ENCODE measurements around the gene MTHFD1L.

MTHFD1L gene

DNA sequence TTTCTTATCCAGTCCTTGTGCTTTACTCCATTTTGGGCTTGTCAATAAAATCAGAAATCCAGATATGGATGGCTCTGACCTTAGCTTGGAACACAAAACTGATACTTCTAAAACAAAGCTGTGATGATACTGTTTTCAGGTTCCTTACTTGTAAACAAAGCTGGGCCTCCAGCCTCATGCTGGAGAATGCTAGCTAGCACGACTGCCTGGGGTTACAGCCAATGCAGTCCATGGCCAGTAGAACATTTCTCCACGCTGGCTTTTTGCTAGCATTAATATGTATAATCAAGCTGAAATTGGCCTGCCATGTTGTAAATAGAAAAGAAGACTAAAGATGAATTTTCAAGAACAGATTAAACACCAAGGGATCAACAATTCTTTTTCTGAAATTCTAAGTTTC, 63.9 kb downstream of the MTHFD1L start:
- in situ Hi-C loops (cut with HindIII; ENCODE audit: low sequenced_read_pairs): no loop called here
- H3K4me3 ChIP-seq (ENCODE audit: low read depth, low read length): no peak overlapping the region
- TF ChIP-seq, protein P1, sequence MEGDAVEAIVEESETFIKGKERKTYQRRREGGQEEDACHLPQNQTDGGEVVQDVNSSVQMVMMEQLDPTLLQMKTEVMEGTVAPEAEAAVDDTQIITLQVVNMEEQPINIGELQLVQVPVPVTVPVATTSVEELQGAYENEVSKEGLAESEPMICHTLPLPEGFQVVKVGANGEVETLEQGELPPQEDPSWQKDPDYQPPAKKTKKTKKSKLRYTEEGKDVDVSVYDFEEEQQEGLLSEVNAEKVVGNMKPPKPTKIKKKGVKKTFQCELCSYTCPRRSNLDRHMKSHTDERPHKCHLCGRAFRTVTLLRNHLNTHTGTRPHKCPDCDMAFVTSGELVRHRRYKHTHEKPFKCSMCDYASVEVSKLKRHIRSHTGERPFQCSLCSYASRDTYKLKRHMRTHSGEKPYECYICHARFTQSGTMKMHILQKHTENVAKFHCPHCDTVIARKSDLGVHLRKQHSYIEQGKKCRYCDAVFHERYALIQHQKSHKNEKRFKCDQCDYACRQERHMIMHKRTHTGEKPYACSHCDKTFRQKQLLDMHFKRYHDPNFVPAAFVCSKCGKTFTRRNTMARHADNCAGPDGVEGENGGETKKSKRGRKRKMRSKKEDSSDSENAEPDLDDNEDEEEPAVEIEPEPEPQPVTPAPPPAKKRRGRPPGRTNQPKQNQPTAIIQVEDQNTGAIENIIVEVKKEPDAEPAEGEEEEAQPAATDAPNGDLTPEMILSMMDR (IDR thresholded peaks at IDR 0.05; ENCODE audit: low read depth, low read length): no peak
- DNase-seq (ENCODE audit: low read depth, low spot score): no peak

DNA sequence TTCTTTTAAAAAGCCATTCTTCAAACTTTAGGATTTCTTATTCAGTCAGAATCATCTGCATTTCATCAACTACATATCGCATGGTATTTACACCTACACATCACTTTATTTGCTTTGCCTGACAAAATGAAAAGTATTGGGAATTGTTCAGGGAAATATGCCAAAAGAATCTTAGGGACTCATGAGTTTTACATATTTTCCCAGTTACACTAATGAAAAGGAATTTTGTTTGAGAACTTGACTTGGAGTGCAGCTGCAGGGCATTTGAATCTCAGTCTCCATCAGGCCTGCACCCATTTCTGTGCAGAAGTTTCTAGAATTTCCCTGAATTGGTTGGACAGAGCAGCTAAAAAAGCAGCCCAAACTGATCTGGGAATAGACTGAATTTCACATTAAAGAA, 65.3 kb downstream of the MTHFD1L start:
- peak; percentile 55 for DNase-seq (ENCODE audit: low read depth, low spot score)
- TF ChIP-seq, protein P1 (IDR thresholded peaks at IDR 0.05; ENCODE audit: low read depth, low read length): no peak
- no peak overlapping the region for H3K4me3 ChIP-seq (ENCODE audit: low read depth, low read length)
- in situ Hi-C loops (cut with HindIII; ENCODE audit: low sequenced_read_pairs): no loop called here

DNA sequence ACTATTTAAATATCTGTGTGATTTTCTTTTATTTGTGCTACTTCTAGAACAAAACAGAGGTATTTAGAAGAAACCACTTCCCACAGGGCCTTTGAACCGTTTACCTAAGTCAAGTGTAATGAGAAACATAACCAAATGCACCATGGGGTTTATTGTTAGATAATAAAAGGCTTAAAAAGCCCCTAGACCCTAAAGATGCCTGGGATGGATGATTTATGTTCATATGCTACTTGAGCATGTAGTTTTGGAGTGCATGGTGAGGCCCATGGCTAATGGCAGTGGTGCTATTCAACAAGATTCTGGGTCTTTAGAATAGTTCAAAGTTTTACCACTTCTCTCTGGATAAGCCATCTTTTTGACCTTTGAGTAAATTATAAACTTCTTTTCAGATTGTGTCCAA, 65.9 kb downstream of the MTHFD1L start:
- in situ Hi-C loops (cut with HindIII; ENCODE audit: low sequenced_read_pairs): no loop called here
- no peak for DNase-seq (ENCODE audit: low read depth, low spot score)
- no peak overlapping the region for H3K4me3 ChIP-seq (ENCODE audit: low read depth, low read length)

DNA sequence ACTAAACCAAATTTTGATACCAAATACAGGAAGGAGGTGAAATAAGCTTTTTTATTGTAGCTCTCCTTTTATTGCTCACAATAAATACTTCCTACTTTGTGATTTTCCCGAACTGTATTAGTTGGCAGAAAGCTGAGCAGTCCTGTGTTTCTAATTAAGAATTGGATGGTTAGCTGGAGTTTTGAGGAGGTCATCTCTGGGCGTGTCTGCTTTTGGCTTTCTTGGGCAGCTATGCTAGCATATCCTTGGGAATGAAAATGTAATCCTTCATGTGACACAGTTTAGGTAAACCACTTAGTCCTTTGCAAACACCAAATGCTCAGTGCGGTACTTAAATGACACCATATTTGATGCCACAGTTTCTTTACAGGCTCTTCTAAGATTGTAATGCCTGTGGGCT, 67.5 kb downstream of the MTHFD1L start:
- DNase-seq (ENCODE audit: low read depth, low spot score): peak; percentile 37
- TF ChIP-seq, protein P1 (IDR thresholded peaks at IDR 0.05; ENCODE audit: low read depth, low read length): no peak
- H3K4me3 ChIP-seq (ENCODE audit: low read depth, low read length): no peak overlapping the region
- in situ Hi-C loops (cut with HindIII; ENCODE audit: low sequenced_read_pairs): no loop called here

More for the DNA sequence above, 65.9 kb downstream of the MTHFD1L start:
- TF ChIP-seq, protein P1 (IDR thresholded peaks at IDR 0.05; ENCODE audit: low read depth, low read length): no peak

DNA sequence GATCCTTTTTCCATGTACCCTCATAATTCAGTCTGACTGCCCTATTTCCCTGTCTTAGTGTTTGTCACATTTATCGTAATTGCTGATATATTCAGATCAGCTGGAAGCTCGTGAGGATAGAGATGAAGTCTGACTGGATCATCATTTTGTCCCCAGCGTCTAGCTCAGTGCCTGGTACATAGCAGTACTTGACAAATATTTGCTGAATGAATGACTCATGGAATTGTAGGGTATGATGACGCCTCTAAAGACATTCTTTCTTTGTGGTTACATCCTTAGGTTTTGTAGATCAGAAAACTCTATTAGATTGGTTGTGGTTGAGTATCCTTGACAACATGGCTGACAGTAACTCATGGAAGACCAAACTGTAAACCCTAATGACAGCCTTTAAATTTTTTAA, 68.9 kb downstream of the MTHFD1L start:
- in situ Hi-C loops (cut with HindIII; ENCODE audit: low sequenced_read_pairs): no loop called here
- H3K4me3 ChIP-seq (ENCODE audit: low read depth, low read length): no peak overlapping the region
- peak; percentile 87 for DNase-seq (ENCODE audit: low read depth, low spot score)
- TF ChIP-seq, protein P1 (IDR thresholded peaks at IDR 0.05; ENCODE audit: low read depth, low read length): no peak

DNA sequence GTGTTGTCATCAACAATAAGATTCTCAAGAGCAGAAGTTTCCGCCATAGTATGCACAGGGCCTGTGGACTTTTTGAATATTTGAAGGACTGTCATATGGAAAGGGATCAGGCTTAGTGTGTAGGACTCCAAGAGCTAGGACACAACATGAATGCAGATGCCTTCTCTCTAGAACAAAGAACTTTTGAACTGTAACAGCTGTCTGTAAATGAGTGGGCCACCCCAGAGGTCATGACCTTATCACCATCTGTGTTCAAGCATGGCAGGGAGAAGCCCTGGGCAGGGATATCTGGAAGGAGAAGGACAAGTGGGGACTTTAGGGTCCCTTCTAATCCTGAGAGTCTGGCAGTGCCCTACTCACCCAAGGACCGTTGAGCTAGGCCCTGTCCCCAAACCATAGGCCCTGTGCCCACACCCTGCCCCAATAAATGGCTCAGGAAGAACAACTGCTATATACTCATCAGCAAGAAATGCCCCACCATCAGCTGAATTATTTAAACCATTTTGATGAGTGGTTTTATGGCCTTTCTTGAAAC, 70.6 kb downstream of the MTHFD1L start:
- H3K4me3 ChIP-seq (ENCODE audit: low read depth, low read length): no peak overlapping the region
- DNase-seq (ENCODE audit: low read depth, low spot score): no peak
- TF ChIP-seq, protein P1 (IDR thresholded peaks at IDR 0.05; ENCODE audit: low read depth, low read length): no peak
- in situ Hi-C loops (cut with HindIII; ENCODE audit: low sequenced_read_pairs): no loop called here

Measured in astrocyte of the spinal cord (primary cell).